GM06990 (cell line): Measurements from ENCODE around the gene GREB1.

Source experiments
- DNase-seq: peaks from one replicate; pipeline ENCODE4 v3.0.0-alpha.2; 2011; ENCODE audit not compliant: insufficient read length; ENCODE audit errors: extremely low read depth
- H3K27me3 ChIP-seq: replicated peaks from 2 replicates; pipeline ENCODE4 v1.6.0; 2011; ENCODE audit warnings: low read length; ENCODE audit not compliant: control insufficient read depth, insufficient read depth
- H3K36me3 ChIP-seq: 2 replicates; pipeline ENCODE4 v1.5.1; 2011; ENCODE audit warnings: low read length; ENCODE audit not compliant: control insufficient read depth, insufficient read depth
- H3K4me3 ChIP-seq: replicated peaks from 2 replicates; pipeline ENCODE4 v1.5.1; 2011; ENCODE audit warnings: low read depth, mild to moderate bottlenecking, control low read depth, low read length
- CTCF ChIP-seq: IDR thresholded peaks from 2 replicates; pipeline ENCODE4 v1.5.1; 2011; ENCODE audit warnings: low read length, control low read depth, mild to moderate bottlenecking, inconsistent platforms; ENCODE audit not compliant: insufficient read depth, poor library complexity, severe bottlenecking

GREB1 gene

GRCh38 chr2:11552260-11552638 lies 18.4 kb downstream of the GREB1 start:
- Histone ChIP-seq H3K27me3 (no peaks in the 10 kb centered on the region; the same call in 1 of the 2 replicates), H3K36me3 (no peaks in the 10 kb centered on the region), H3K4me3 (no peak overlapping the region)
- TF ChIP-seq CTCF = no peak
- DNase-seq = no peak

- TF ChIP-seq CTCF = no peak
- H3K36me3 ChIP-seq = no peaks in the 10 kb centered on the region
- DNase-seq = no peak
- no peaks in the 10 kb centered on the region; the same call in 1 of the 2 replicates for H3K27me3 ChIP-seq
- H3K4me3 ChIP-seq = peak overlapping the region; percentile 26
Measured at GRCh38 chr2:11553661-11554398, 20.0 kb downstream of the GREB1 start.

- Histone ChIP-seq H3K4me3 (peak overlapping the region; percentile 26), H3K36me3 (no peaks in the 10 kb centered on the region), H3K27me3 (no peaks in the 10 kb centered on the region; the same call in 1 of the 2 replicates)
- no peak for TF ChIP-seq CTCF
- no peak for DNase-seq
Measured at GRCh38 chr2:11554399-11554716, 20.5 kb downstream of the GREB1 start.

- no peak for DNase-seq
- no peak for TF ChIP-seq CTCF
- H3K27me3 ChIP-seq = peaks cover 2% of the 10 kb centered on the region
- no peak overlapping the region for H3K4me3 ChIP-seq
- H3K36me3 ChIP-seq = no peaks in the 10 kb centered on the region
Measured at GRCh38 chr2:11556101-11556806, 22.4 kb downstream of the GREB1 start.

GRCh38 chr2:11558214-11558886 lies 24.5 kb downstream of the GREB1 start:
- H3K4me3 ChIP-seq = no peak overlapping the region
- TF ChIP-seq CTCF = no peak
- no peaks in the 10 kb centered on the region for H3K36me3 ChIP-seq
- DNase-seq = no peak
- peaks cover 2% of the 10 kb centered on the region for H3K27me3 ChIP-seq
